HepG2 (cell line): Measurements from ENCODE around the gene WFDC5. TPM values are rescaled to one million over a fixed set of nuclear protein-coding genes. Genes with fewer than 3 reads are reported as not detected.

ENCODE experiments used
- ATAC-seq: fragments of 200-7000 bp; cut with Tn5 transposase; 3 replicates; pipeline ENCODE4 v1.9.1; 2020; ENCODE audit warnings: mild to moderate bottlenecking, moderate library complexity
- BruUV-seq: library from RNA; stranded (reverse); fragments of 400-500 nt; replicated peaks from 2 replicates; lab custom pipeline; 2021; lab: Mats Ljungman, UMichigan
- CTCF ChIA-PET: fragments of 300-600 bp; formaldehyde crosslinking; extraction: SDS; loops from one replicate; lab custom pipeline; 2021; ENCODE audit warnings: low total read pairs, inconsistent platforms, low intra/inter-chr PET ratio; lab: Yijun Ruan, JAX
- POLR2A ChIA-PET: fragments of 350-600 bp; sonication (Branson Sonifier 250); formaldehyde crosslinking; loops from one replicate; lab custom pipeline; 2020; ENCODE audit warnings: antibody characterized with exemption, inconsistent platforms; lab: Yijun Ruan, JAX
- DNase-seq: peaks from one replicate; pipeline ENCODE4 v3.0.0-alpha.2; 2015; ENCODE audit warnings: low spot score
- FAIRE-seq: peaks from 3 replicates; lab custom pipeline; 2011; peaks lifted over from hg19 to GRCh38; lab: Jason Lieb, UNC
- H2AFZ ChIP-seq: one replicate; pipeline ENCODE4 v1.6.1; 2011; ENCODE audit warnings: low read length, inconsistent platforms
- H3K27ac ChIP-seq: fragments of 300-600 bp; 3 replicates; pipeline ENCODE4 v1.8.0; 2011; ENCODE audit warnings: mixed run types, mild to moderate bottlenecking, mixed read lengths, low read length, inconsistent platforms; ENCODE audit not compliant: insufficient read depth; ENCODE audit errors: extremely low read length
- H3K27me3 ChIP-seq, 2 experiments: fragments of 200-600 bp in 1 of 2; 2 replicates in 1 of 2; 3 replicates in 1 of 2; pipeline versions ENCODE4 v1.6.0 to v1.8.0; 2011; ENCODE audit warnings: low read length in 2 of 2, mild to moderate bottlenecking in 2 of 2, moderate library complexity in 2 of 2, inconsistent platforms in 1 of 2; ENCODE audit not compliant: insufficient read depth in 2 of 2, control insufficient read depth in 1 of 2
- H3K36me3 ChIP-seq, 2 experiments: fragments of 200-600 bp in 1 of 2; replicated peaks in 1 of 2; 2 replicates in 1 of 2; 3 replicates in 1 of 2; pipeline versions ENCODE4 v1.5.1 to v1.8.0; 2011; ENCODE audit warnings: low read length in 2 of 2, inconsistent platforms in 1 of 2; ENCODE audit not compliant: insufficient read depth in 2 of 2, control insufficient read depth in 1 of 2
- H3K4me1 ChIP-seq: 2 replicates; pipeline ENCODE4 v1.5.1; 2012; ENCODE audit warnings: low read length, inconsistent platforms; ENCODE audit not compliant: insufficient read depth
- H3K4me2 ChIP-seq: 2 replicates; pipeline ENCODE4 v1.6.0; 2011; ENCODE audit warnings: low read depth, low read length, inconsistent platforms
- H3K4me3 ChIP-seq, 3 experiments: fragments of 200-600 bp in 1 of 3; sonication (generic), shearing (Covaris generic) in 1 of 3; replicated peaks in 1 of 3; 2 replicates each; pipeline ENCODE4 v1.5.1; 2011 to 2016; ENCODE audit warnings: low read length in 3 of 3, inconsistent platforms in 2 of 3, low read depth in 2 of 3, mild to moderate bottlenecking in 2 of 3, control low read depth in 1 of 3, mixed read lengths in 1 of 3; ENCODE audit not compliant: insufficient read depth in 1 of 3
- H3K79me2 ChIP-seq: one replicate; pipeline ENCODE4 v1.6.1; 2011; ENCODE audit warnings: low read length, inconsistent platforms; ENCODE audit not compliant: insufficient read depth
- H3K9ac ChIP-seq: 2 replicates; pipeline ENCODE4 v1.6.0; 2011; ENCODE audit warnings: mild to moderate bottlenecking, low read depth, low read length, inconsistent platforms; ENCODE audit not compliant: insufficient read depth
- H3K9me3 ChIP-seq: 2 replicates; pipeline ENCODE4 v1.5.1; 2012; ENCODE audit warnings: mild to moderate bottlenecking, low read length
- H4K20me1 ChIP-seq: 2 replicates; pipeline ENCODE4 v1.6.0; 2011; ENCODE audit warnings: inconsistent platforms, mild to moderate bottlenecking, low read length, moderate library complexity; ENCODE audit not compliant: insufficient read depth
- ASH2L ChIP-seq: fragments of 300-600, 200-600 bp; sonication (generic); IDR thresholded peaks from 2 replicates; pipeline ENCODE4 v1.7.0; 2017; ENCODE audit warnings: low read depth, mild to moderate bottlenecking, moderate library complexity, mixed read lengths, low read length; ENCODE audit not compliant: insufficient read length
- DR1 ChIP-seq: sonication (generic); formaldehyde crosslinking; IDR thresholded peaks from 2 replicates; pipeline ENCODE4 v1.8.0; 2021; ENCODE audit warnings: mild to moderate bottlenecking, missing genetic modification reagents, inconsistent platforms
- FOSL2 ChIP-seq: sonication (generic); formaldehyde crosslinking; IDR thresholded peaks from 2 replicates; pipeline ENCODE4 v1.4.0; 2020; ENCODE audit warnings: missing genetic modification reagents
- HDAC6 ChIP-seq: fragments of 200-600 bp; sonication (generic); IDR thresholded peaks from 2 replicates; pipeline ENCODE4 v1.7.0; 2017; ENCODE audit warnings: mild to moderate bottlenecking, antibody characterized with exemption, low read length, low read depth
- HNF4A ChIP-seq: sonication (generic); formaldehyde crosslinking; IDR thresholded peaks from 2 replicates; pipeline ENCODE4 v1.4.0; 2020; ENCODE audit warnings: missing genetic modification reagents
- IRX3 ChIP-seq: sonication (generic); formaldehyde crosslinking; IDR thresholded peaks from 2 replicates; pipeline ENCODE4 v1.8.1; 2023; ENCODE audit warnings: mild to moderate bottlenecking, low read depth, missing genetic modification reagents, borderline replicate concordance
- KMT2B ChIP-seq: IDR thresholded peaks from 2 replicates; pipeline ENCODE4 v1.6.1; 2016; ENCODE audit warnings: missing genetic modification reagents, missing compliant biosample characterization
- SNAPC2 ChIP-seq: sonication (generic); formaldehyde crosslinking; IDR thresholded peaks from 2 replicates; pipeline ENCODE4 v1.8.1; 2022; ENCODE audit warnings: mild to moderate bottlenecking, missing genetic modification reagents
- SOX5 ChIP-seq: IDR thresholded peaks from 2 replicates; pipeline ENCODE4 v1.6.1; 2016; ENCODE audit warnings: borderline replicate concordance
- ZNF10 ChIP-seq: sonication (generic); formaldehyde crosslinking; IDR thresholded peaks from 2 replicates; pipeline ENCODE4 v1.4.0; 2020; ENCODE audit warnings: mild to moderate bottlenecking, low read depth, missing genetic modification reagents, borderline replicate concordance
- ZNF20 ChIP-seq: sonication (generic); formaldehyde crosslinking; IDR thresholded peaks from 2 replicates; pipeline ENCODE4 v1.4.0; 2020; ENCODE audit warnings: mild to moderate bottlenecking, moderate library complexity, missing genetic modification reagents
- ZNF629 ChIP-seq: sonication (generic); formaldehyde crosslinking; conservative IDR thresholded peaks from 2 replicates; pipeline ENCODE4 v1.5.0; 2020; ENCODE audit warnings: missing genetic modification reagents
- WGBS: methylation state at CpG from one replicate; pipeline ENCODE4 v1.1.6; 2017; ENCODE audit warnings: low lambda C conversion rate; 5-methylcytosine and 5-hydroxymethylcytosine counted together
- in situ Hi-C: cut with HindIII; loops from 2 replicates; pipeline ENCODE4 v1.10.0; 2017; ENCODE audit warnings: low pct_unique_long_range_greater_than_20kb; ENCODE audit not compliant: extremely low pct_ligation_motif_present
- intact Hi-C: fragments of 100-400 bp; cut with micrococcal nuclease; formaldehyde crosslinking; loops from one replicate; pipeline ENCODE4 v1.10.0; 2022; ENCODE audit not compliant: unreplicated experiment
- polyA plus RNA-seq, 8 experiments: library from polyadenylated mRNA; depleted of rRNA in 3 of 8; stranded (reverse) in 7 of 8; unstranded in 1 of 8; fragments of >200 nt; fragmentation: Illumina TruSeq in 4 of 8; extraction: Trizol in 4 of 8; gene quantifications; 2 replicates each; pipeline versions ENCODE4 v1.2.1 to v1.2.3, GENCODE V29; 2011 to 2016; ENCODE audit warnings: low read depth in 4 of 8, missing spikeins in 1 of 8, mixed read lengths in 1 of 8; ENCODE audit not compliant: insufficient read depth in 1 of 8
- total RNA-seq, 5 experiments: library from RNA; depleted of rRNA; stranded (reverse); fragments of >200 nt; fragmentation: Illumina TruSeq; extraction: Trizol; gene quantifications; 2 replicates each; pipeline ENCODE4 v1.2.3, GENCODE V29; 2016; ENCODE audit warnings: low read depth in 1 of 5
- TF ChIP-seq, protein P1 (sequence below): IDR thresholded peaks from 2 replicates; pipeline ENCODE4 v1.6.1; 2016; ENCODE audit warnings: missing compliant biosample characterization, missing genetic modification reagents, borderline replicate concordance
- TF ChIP-seq, protein P2 (sequence below): sonication (generic); formaldehyde crosslinking; IDR thresholded peaks from 2 replicates; pipeline ENCODE4 v1.4.0; 2020; ENCODE audit warnings: missing genetic modification reagents
- TF ChIP-seq, protein P3 (sequence below): sonication (generic); formaldehyde crosslinking; IDR thresholded peaks from 2 replicates; pipeline ENCODE4 v1.5.1; 2020; ENCODE audit warnings: mild to moderate bottlenecking, moderate library complexity, missing genetic modification reagents

Gene WFDC5
- total and polyA plus RNA-seq, 2 of the 13 experiments (the other 11 are each of a cell fraction or from before 2014, with no cell fraction given): not detected

DNA sequence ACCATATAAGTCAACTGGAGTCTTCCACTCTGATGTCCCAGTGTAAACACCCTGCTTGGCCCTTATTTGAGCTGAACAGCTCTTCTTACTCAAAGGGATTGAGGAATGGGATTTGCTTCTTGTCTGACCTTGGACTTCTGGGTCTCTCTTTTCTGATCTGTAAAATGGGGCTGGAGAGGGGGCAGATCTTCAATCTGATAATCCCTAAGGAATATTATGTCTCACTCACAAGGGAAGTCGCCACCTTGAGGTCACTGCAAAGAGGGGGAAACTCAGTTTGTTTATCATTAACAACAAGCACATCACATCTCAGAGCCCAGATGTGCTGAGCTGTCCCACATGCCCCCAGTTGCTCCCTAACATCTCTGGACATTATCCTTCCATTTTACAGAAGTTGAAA lies 29.1 kb downstream of the WFDC5 start:
- no peak for TF ChIP-seq IRX3
- TF ChIP-seq ZNF629 (CRISPR knock-in tag): peak; percentile 66; the same call in 1 of the 2 replicates
- Histone ChIP-seq H2AFZ (no peak overlapping the region), H3K4me2 (no peak overlapping the region), H3K36me3 (peaks cover 0 to 1% of the 10 kb centered on the region in 2 experiments; a peak in 1 of 5 replicates), H4K20me1 (no peaks in the 10 kb centered on the region), H3K4me3 (no peak overlapping the region), H3K9ac (no peak overlapping the region), H3K27ac (no peak overlapping the region), H3K9me3 (peaks cover 8% of the 10 kb centered on the region), H3K4me1 (no peaks in the 10 kb centered on the region), H3K27me3 (no peaks in the 10 kb centered on the region), H3K79me2 (no peaks in the 10 kb centered on the region)
- in situ Hi-C loops: no loop called here
- ChIA-PET POLR2A (no interaction called here), CTCF (interaction anchor here (1.2 kb wide), 1 partner anchor 42 kb away, joined by 3 read pairs; no protein-coding TSS in a partner anchor)
- no TSS peak for BruUV-seq
- no peak for ATAC-seq
- FAIRE-seq: no peak
- intact Hi-C loops: no loop called here
- WGBS: 84% methylated on average over 1 of the region's 1 CpG
- no peak for DNase-seq

DNA sequence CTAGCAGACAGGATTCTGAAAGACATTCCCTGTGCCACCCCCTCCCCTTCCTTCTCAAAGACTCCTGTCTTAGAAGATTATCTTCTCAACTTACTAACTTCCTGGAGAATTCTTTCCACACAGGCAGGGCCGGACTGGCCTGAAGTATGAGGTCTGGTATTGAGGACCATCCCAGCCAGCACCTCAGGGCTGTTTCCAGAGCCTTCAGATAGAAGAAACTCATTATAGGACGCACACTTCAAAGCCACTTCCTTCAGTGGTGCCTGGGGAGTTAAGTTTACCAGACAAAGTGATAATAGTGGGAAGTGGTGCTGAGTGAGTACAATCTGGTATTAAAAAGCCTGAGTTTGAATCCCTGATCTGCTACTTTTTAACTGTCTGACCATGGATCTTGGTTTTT lies 29.7 kb downstream of the WFDC5 start:
- no peak overlapping the region for H2AFZ ChIP-seq
- CTCF ChIA-PET: interaction anchor here (1.2 kb wide), 1 partner anchor 41 kb away, joined by 3 read pairs; no protein-coding TSS in a partner anchor
- TF ChIP-seq, protein P1, sequence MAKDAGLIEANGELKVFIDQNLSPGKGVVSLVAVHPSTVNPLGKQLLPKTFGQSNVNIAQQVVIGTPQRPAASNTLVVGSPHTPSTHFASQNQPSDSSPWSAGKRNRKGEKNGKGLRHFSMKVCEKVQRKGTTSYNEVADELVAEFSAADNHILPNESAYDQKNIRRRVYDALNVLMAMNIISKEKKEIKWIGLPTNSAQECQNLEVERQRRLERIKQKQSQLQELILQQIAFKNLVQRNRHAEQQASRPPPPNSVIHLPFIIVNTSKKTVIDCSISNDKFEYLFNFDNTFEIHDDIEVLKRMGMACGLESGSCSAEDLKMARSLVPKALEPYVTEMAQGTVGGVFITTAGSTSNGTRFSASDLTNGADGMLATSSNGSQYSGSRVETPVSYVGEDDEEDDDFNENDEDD (CRISPR knock-in tag): no peak
- no peak for TF ChIP-seq HNF4A (CRISPR knock-in tag)
- no peak for TF ChIP-seq ASH2L
- no peak for TF ChIP-seq DR1 (CRISPR knock-in tag)
- TF ChIP-seq, protein P2, sequence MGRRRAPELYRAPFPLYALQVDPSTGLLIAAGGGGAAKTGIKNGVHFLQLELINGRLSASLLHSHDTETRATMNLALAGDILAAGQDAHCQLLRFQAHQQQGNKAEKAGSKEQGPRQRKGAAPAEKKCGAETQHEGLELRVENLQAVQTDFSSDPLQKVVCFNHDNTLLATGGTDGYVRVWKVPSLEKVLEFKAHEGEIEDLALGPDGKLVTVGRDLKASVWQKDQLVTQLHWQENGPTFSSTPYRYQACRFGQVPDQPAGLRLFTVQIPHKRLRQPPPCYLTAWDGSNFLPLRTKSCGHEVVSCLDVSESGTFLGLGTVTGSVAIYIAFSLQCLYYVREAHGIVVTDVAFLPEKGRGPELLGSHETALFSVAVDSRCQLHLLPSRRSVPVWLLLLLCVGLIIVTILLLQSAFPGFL (CRISPR knock-in tag): no peak
- no peak for TF ChIP-seq KMT2B (CRISPR knock-in tag)
- TF ChIP-seq SOX5 (CRISPR knock-in tag): no peak
- TF ChIP-seq FOSL2 (CRISPR knock-in tag): no peak
- no peak for TF ChIP-seq ZNF10 (CRISPR knock-in tag)
- TF ChIP-seq ZNF20 (CRISPR knock-in tag): no peak
- TF ChIP-seq, protein P3, sequence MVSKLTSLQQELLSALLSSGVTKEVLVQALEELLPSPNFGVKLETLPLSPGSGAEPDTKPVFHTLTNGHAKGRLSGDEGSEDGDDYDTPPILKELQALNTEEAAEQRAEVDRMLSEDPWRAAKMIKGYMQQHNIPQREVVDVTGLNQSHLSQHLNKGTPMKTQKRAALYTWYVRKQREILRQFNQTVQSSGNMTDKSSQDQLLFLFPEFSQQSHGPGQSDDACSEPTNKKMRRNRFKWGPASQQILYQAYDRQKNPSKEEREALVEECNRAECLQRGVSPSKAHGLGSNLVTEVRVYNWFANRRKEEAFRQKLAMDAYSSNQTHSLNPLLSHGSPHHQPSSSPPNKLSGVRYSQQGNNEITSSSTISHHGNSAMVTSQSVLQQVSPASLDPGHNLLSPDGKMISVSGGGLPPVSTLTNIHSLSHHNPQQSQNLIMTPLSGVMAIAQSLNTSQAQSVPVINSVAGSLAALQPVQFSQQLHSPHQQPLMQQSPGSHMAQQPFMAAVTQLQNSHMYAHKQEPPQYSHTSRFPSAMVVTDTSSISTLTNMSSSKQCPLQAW (CRISPR knock-in tag): no peak
- TF ChIP-seq HDAC6: no peak
- TF ChIP-seq SNAPC2: no peak
- TF ChIP-seq, all 625 proteins: peak for 0
- in situ Hi-C loops: no loop called here
- POLR2A ChIA-PET: no interaction called here
- intact Hi-C loops: no loop called here
- Histone ChIP-seq H3K4me2 (no peak overlapping the region), H3K79me2 (no peaks in the 10 kb centered on the region), H3K27me3 (no peaks in the 10 kb centered on the region), H3K9me3 (peaks cover 8% of the 10 kb centered on the region), H4K20me1 (no peaks in the 10 kb centered on the region), H3K27ac (no peak overlapping the region), H3K4me3 (no peak overlapping the region), H3K4me1 (no peaks in the 10 kb centered on the region), H3K36me3 (peaks cover 1 to 3% of the 10 kb centered on the region in 2 experiments; a peak in 1 of 5 replicates), H3K9ac (no peak overlapping the region)
- ATAC-seq (no peak), FAIRE-seq (no peak), DNase-seq (no peak)
- no TSS peak for BruUV-seq
- 88% methylated on average over 2 of the region's 2 CpGs for WGBS
